ENCODE data around the gene KCNJ9. TPM values are rescaled to one million over a fixed set of nuclear protein-coding genes. Genes with fewer than 3 reads are reported as not detected.

The KCNJ9 gene
- total and polyA plus RNA-seq, 10 of the 15 experiments (the other 5 are each of a cell fraction or from before 2014, with no cell fraction given) = 0.12 TPM; not detected in 9

- TF ChIP-seq RELB (IDR thresholded peaks at IDR 0.05; ENCODE audit: low read depth) (no peak), HDAC6 (IDR thresholded peaks at IDR 0.05; ENCODE audit: unreplicated experiment) (no peak), STAT1 (conservative IDR thresholded peaks at IDR 0.05) (no peak), BACH1 (IDR thresholded peaks at IDR 0.05; ENCODE audit: borderline replicate concordance) (no peak)
Observed at GRCh38 chr1:160066829-160067745, 14.3 kb upstream of the KCNJ9 start (continued).

- no peaks in the 10 kb centered on the region for H3K36me3 ChIP-seq (ENCODE audit: control insufficient read depth in 2 of 2, insufficient read depth in 2 of 2, low read length in 1 of 2)
- H3K4me1 ChIP-seq (ENCODE audit: control insufficient read depth, insufficient read depth, low read length) = peaks cover 18% of the 10 kb centered on the region
- H4K20me1 ChIP-seq (ENCODE audit: control insufficient read depth, insufficient read depth) = no peaks in the 10 kb centered on the region
- FAIRE-seq (no peak), DNase-seq (ENCODE audit: low read depth, low spot score) (no peak), ATAC-seq (no peak)
- H3K4me3 ChIP-seq = no peak overlapping the region
- ChIA-PET POLR2A (interaction anchor here (1.2 kb wide), 1 partner anchor 23 kb away, joined by 3 read pairs; no protein-coding TSS in a partner anchor), RAD21 (ENCODE audit: unreplicated experiment) (no interaction called here), SMC1A (ENCODE audit: uncharacterized antibody, unreplicated experiment) (interaction anchor here (0.7 to 1.2 kb wide), 2 partner anchors 22 to 266 kb away, joined by 3 read pairs; no protein-coding TSS in a partner anchor), CTCF (interaction anchor here (0.8 to 49.8 kb wide), 3 partner anchors 16 to 223 kb away, joined by 4 to 1035 read pairs (median 13); partner anchors contain the start of genes IGSF8, KCNJ10 and KCNJ9)
- TF ChIP-seq ATF2 (IDR thresholded peaks at IDR 0.05; ENCODE audit: low read length) (no peak), CHD1 (IDR thresholded peaks at IDR 0.05; ENCODE audit: low read depth, low read length) (no peak), CBX3 (IDR thresholded peaks at IDR 0.05; ENCODE audit: borderline replicate concordance, low read depth) (no peak), NR2F1 (conservative IDR thresholded peaks at IDR 0.05) (no peak), SMC3 (IDR thresholded peaks at IDR 0.05; ENCODE audit: borderline replicate concordance, low read length) (no peak), RCOR1 (conservative IDR thresholded peaks at IDR 0.05; ENCODE audit: low read depth, low read length) (no peak), E2F8 (IDR thresholded peaks at IDR 0.05; ENCODE audit: low read depth, partially characterized antibody) (no peak), ZNF274 (IDR thresholded peaks at IDR 0.05; ENCODE audit: insufficient read depth, insufficient read length) (no peak)
- in situ Hi-C loops (cut with MboI) (no loop called here), intact Hi-C loops (cut with micrococcal nuclease; ENCODE audit: unreplicated experiment) (no loop called here)
- H3K27me3 ChIP-seq (replicated peaks in 1 of 2; ENCODE audit: control insufficient read depth in 2 of 2, insufficient read depth in 2 of 2, low read length in 1 of 2) = peaks cover 4 to 14% of the 10 kb centered on the region in 2 experiments
- no peak overlapping the region for H3K27ac ChIP-seq (ENCODE audit: control insufficient read depth, insufficient read depth)
- no peak overlapping the region for H2AFZ ChIP-seq (ENCODE audit: control insufficient read depth, low read depth, low read length)
- H3K9me3 ChIP-seq (replicated peaks; ENCODE audit: control insufficient read depth, insufficient read depth, low read length) = no peaks in the 10 kb centered on the region
- no TSS peak for BruUV-seq (replicated peaks)
- no peak overlapping the region for H3K4me2 ChIP-seq (ENCODE audit: control insufficient read depth, insufficient read depth)
- WGBS (ENCODE audit: insufficient coverage, insufficient replicate concordance, low lambda C conversion rate, missing lambda C conversion rate) = 20% methylated on average over 5 of the region's 5 CpGs
- no peaks in the 10 kb centered on the region for H3K79me2 ChIP-seq (ENCODE audit: control insufficient read depth, insufficient read depth, low read length)
- H3K9ac ChIP-seq (ENCODE audit: control insufficient read depth, insufficient read depth, low read length) = no peak overlapping the region
Observed at GRCh38 chr1:160068225-160068624, 13.1 kb upstream of the KCNJ9 start.
